ENCODE data around the gene ZNF654.

DNA sequence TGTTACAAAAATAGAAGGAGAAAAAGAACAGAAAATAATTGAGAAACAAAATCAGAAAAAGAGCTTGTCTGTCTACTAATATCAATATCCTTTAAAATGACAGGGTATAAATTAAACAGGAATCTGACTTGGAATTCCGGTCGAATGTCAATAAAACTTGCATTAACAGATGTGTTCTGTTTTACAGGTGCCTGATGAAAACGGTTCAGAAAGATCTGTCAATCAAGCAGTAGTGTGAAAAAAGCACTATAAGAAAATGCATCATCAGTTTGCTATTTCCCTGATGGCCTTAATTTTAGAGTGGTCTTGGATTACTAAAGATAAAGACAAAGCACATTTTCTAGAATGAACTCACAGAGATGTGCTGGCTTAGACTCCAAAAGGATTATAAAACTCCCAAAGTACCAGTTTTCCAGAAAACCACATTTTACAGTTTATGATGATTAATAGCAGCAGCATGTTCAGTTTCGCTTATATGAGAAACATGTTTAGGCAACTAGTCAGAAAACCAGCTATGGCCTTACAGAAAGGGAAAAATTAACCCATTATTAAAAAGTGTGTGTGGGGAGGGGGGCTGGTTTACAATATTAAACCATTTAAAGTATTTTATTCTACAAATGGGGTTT, 82.5 kb downstream of the ZNF654 start:
- TF ChIP-seq, protein P1, sequence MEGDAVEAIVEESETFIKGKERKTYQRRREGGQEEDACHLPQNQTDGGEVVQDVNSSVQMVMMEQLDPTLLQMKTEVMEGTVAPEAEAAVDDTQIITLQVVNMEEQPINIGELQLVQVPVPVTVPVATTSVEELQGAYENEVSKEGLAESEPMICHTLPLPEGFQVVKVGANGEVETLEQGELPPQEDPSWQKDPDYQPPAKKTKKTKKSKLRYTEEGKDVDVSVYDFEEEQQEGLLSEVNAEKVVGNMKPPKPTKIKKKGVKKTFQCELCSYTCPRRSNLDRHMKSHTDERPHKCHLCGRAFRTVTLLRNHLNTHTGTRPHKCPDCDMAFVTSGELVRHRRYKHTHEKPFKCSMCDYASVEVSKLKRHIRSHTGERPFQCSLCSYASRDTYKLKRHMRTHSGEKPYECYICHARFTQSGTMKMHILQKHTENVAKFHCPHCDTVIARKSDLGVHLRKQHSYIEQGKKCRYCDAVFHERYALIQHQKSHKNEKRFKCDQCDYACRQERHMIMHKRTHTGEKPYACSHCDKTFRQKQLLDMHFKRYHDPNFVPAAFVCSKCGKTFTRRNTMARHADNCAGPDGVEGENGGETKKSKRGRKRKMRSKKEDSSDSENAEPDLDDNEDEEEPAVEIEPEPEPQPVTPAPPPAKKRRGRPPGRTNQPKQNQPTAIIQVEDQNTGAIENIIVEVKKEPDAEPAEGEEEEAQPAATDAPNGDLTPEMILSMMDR (conservative IDR thresholded peaks at IDR 0.05; ENCODE audit: low read depth, low read length) = no peak
- TF ChIP-seq EZH2 (IDR thresholded peaks at IDR 0.05; ENCODE audit: low read length, unreplicated experiment) (no peak), EZH2phosphoT487 (IDR thresholded peaks at IDR 0.05; ENCODE audit: borderline replicate concordance, low read length) (no peak)

Data from PC-3 (cell line).